ENCODE results near the gene SLC15A1. TPM values are rescaled to one million over a fixed set of nuclear protein-coding genes. Genes with fewer than 3 reads are reported as not detected.

The SLC15A1 gene
- total RNA-seq, 1 experiment from 2014 or later, result 2.6 TPM

GRCh38 chr13:98697791-98698190 is 54.7 kb downstream of the SLC15A1 start:
- ATAC-seq (no peak), DNase-seq (ENCODE audit: low read depth, low spot score) (no peak)
- no TSS peak for BruUV-seq (replicated peaks)

More at GRCh38 chr13:98697791-98698190, 54.7 kb downstream of the SLC15A1 start:
- H4K20me1 ChIP-seq (ENCODE audit: insufficient read depth), result no peaks in the 10 kb centered on the region
- ChIA-PET POLR2A (no interaction called here), CTCF (no interaction called here), RAD21 (ENCODE audit: low non-redundant PET in 1 of 2, low total read pairs in 2 of 2, uncharacterized antibody in 2 of 2, unreplicated experiment in 2 of 2) (no interaction called here)
- H3K4me2 ChIP-seq (ENCODE audit: low read length), result no peak overlapping the region
- H3K36me3 ChIP-seq (ENCODE audit: control insufficient read depth in 1 of 2, insufficient read depth in 2 of 2, low read length in 2 of 2), result no peaks in the 10 kb centered on the region
- no peaks in the 10 kb centered on the region for H3K79me2 ChIP-seq (ENCODE audit: insufficient read depth, low read length)
- no peaks in the 10 kb centered on the region for H3K9me2 ChIP-seq (ENCODE audit: insufficient read depth)
- no peak for TF ChIP-seq CEBPB (IDR thresholded peaks at IDR 0.05; ENCODE audit: low read depth)
- TF ChIP-seq, protein P1, sequence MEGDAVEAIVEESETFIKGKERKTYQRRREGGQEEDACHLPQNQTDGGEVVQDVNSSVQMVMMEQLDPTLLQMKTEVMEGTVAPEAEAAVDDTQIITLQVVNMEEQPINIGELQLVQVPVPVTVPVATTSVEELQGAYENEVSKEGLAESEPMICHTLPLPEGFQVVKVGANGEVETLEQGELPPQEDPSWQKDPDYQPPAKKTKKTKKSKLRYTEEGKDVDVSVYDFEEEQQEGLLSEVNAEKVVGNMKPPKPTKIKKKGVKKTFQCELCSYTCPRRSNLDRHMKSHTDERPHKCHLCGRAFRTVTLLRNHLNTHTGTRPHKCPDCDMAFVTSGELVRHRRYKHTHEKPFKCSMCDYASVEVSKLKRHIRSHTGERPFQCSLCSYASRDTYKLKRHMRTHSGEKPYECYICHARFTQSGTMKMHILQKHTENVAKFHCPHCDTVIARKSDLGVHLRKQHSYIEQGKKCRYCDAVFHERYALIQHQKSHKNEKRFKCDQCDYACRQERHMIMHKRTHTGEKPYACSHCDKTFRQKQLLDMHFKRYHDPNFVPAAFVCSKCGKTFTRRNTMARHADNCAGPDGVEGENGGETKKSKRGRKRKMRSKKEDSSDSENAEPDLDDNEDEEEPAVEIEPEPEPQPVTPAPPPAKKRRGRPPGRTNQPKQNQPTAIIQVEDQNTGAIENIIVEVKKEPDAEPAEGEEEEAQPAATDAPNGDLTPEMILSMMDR (IDR thresholded peaks at IDR 0.05 in 2 of 3, conservative IDR thresholded peaks at IDR 0.05 in 1 of 3; ENCODE audit: borderline replicate concordance in 1 of 3, insufficient read depth in 1 of 3, low read depth in 2 of 3, low read length in 2 of 3), result no peak
- no peak for TF ChIP-seq EGR1 (IDR thresholded peaks at IDR 0.05; ENCODE audit: low read depth)
- TF ChIP-seq SRF (IDR thresholded peaks at IDR 0.05; ENCODE audit: low read depth), result no peak
- TF ChIP-seq SP1 (IDR thresholded peaks at IDR 0.05; ENCODE audit: low read depth), result no peak
- TF ChIP-seq SIN3A (IDR thresholded peaks at IDR 0.05; ENCODE audit: low read depth), result no peak
- no peak for TF ChIP-seq REST (IDR thresholded peaks at IDR 0.05; ENCODE audit: low read depth)
- TF ChIP-seq RAD21 (IDR thresholded peaks at IDR 0.05; ENCODE audit: low read depth), result no peak
- no peak for TF ChIP-seq EZH2 (IDR thresholded peaks at IDR 0.05)
- no peak for TF ChIP-seq ZFX (IDR thresholded peaks at IDR 0.05)
- TF ChIP-seq POLR2A (IDR thresholded peaks at IDR 0.05; ENCODE audit: borderline replicate concordance, extremely low read depth, insufficient read depth, insufficient read length), result no peak
- TF ChIP-seq, protein P2, sequence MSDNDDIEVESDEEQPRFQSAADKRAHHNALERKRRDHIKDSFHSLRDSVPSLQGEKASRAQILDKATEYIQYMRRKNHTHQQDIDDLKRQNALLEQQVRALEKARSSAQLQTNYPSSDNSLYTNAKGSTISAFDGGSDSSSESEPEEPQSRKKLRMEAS (IDR thresholded peaks at IDR 0.05), result no peak
- no peak for TF ChIP-seq EZH2phosphoT487 (IDR thresholded peaks at IDR 0.05; ENCODE audit: borderline replicate concordance)
- no peak for TF ChIP-seq ATF3 (IDR thresholded peaks at IDR 0.05)
- TF ChIP-seq ZNF274 (IDR thresholded peaks at IDR 0.05; ENCODE audit: low read depth, low read length), result no peak
- TF ChIP-seq POLR2AphosphoS5 (IDR thresholded peaks at IDR 0.05; ENCODE audit: low read depth, low read length), result no peak
- TF ChIP-seq TCF7L2 (IDR thresholded peaks at IDR 0.05; ENCODE audit: borderline replicate concordance, extremely low read depth, insufficient read depth, insufficient read length), result no peak
- TF ChIP-seq ELF1 (IDR thresholded peaks at IDR 0.05; ENCODE audit: borderline replicate concordance, low read depth), result no peak
- intact Hi-C loops (cut with micrococcal nuclease), result no loop called here
- no peaks in the 10 kb centered on the region for H3K27me3 ChIP-seq (ENCODE audit: insufficient read depth, low read length)
- H3K4me1 ChIP-seq (ENCODE audit: control insufficient read depth in 1 of 2, insufficient read depth in 2 of 2, low read length in 2 of 2), result no peaks in the 10 kb centered on the region
- no peak overlapping the region for H3K27ac ChIP-seq (ENCODE audit: low read depth, low read length)
- no peaks in the 10 kb centered on the region for H3K9me3 ChIP-seq (ENCODE audit: control insufficient read depth in 1 of 2, insufficient read depth in 1 of 2, low read depth in 1 of 2, low read length in 2 of 2)
- no peak overlapping the region for H3K4me3 ChIP-seq (replicated peaks in 1 of 2; ENCODE audit: low read depth in 1 of 2, low read length in 2 of 2)
- H2AFZ ChIP-seq (ENCODE audit: low read depth, low read length, poor library complexity, severe bottlenecking), result no peak overlapping the region
- no peak overlapping the region for H3K9ac ChIP-seq (ENCODE audit: low read length)

Measured in HCT116 (cell line).